Testis (tissue), 2 donors: Measurements from ENCODE around the gene FSTL5.

ENCODE experiments used
- CTCF ChIP-seq, 3 experiments: fragments of 450-650 bp in 2 of 3; fragments of 200-600 bp in 1 of 3; sonication (generic) in 1 of 3; IDR thresholded peaks; one replicate each; pipeline ENCODE4 v1.5.1; 2016 to 2019; ENCODE audit warnings: antibody characterized with exemption in 3 of 3, mild to moderate bottlenecking in 2 of 3, moderate library complexity in 1 of 3
- POLR2A ChIP-seq: fragments of 450-650 bp; IDR thresholded peaks from one replicate; pipeline ENCODE4 v1.6.1; 2017; ENCODE audit warnings: antibody characterized with exemption, mild to moderate bottlenecking, moderate library complexity

GRCh38 chr4:161444626-161445025 is 719.2 kb downstream of the FSTL5 start:
- TF ChIP-seq CTCF (IDR thresholded peaks at IDR 0.05) (no peak), POLR2A (no peak)
